Fibroblast of mammary gland (primary cell): ENCODE measurements around the gene UBE2Q2.

ENCODE experiments used
- DNase-seq: peaks from one replicate; pipeline ENCODE4 v3.0.0-alpha.2; 2010; ENCODE audit warnings: low read depth
- H3K4me3 ChIP-seq: 2 replicates; pipeline ENCODE4 v1.5.1; 2011; ENCODE audit warnings: low read depth, mild to moderate bottlenecking, low read length, moderate library complexity; ENCODE audit not compliant: control insufficient read depth
- CTCF ChIP-seq: conservative IDR thresholded peaks from 2 replicates; pipeline ENCODE4 v1.5.1; 2011; ENCODE audit warnings: low read depth, low read length, inconsistent platforms; ENCODE audit not compliant: control insufficient read depth, insufficient read depth

The UBE2Q2 gene

DNA sequence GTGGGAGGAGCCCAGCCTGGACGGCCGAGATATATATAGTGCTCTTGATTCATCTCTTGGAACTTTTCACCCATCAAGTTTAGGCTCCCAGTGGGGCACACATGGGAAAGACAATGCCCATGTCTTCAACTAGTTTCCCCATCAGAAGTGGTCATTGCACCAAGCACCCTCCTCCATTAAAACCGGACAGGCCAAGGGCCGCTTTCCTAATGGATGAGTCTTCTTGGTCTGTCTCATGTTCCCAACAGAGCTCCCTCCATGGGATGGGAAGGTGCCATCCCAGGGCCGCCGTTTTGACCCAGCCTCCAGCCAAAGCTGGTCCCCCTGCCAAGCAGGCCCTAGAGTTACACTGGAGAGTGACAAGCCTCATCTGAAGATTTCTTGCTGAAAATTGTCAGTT lies 34.7 kb upstream of the UBE2Q2 start:
- H3K4me3 ChIP-seq: no peak overlapping the region
- no peak for TF ChIP-seq CTCF
- DNase-seq: no peak

- no peak overlapping the region for H3K4me3 ChIP-seq
- DNase-seq: peak; percentile 49
- peak; percentile 44 for TF ChIP-seq CTCF
These were observed 33.1 kb upstream of the UBE2Q2 start for GRCh38 chr15:75809986-75810750.

GRCh38 chr15:75810874-75811498 lies 32.3 kb upstream of the UBE2Q2 start:
- peak; percentile 7 for DNase-seq
- TF ChIP-seq CTCF: no peak
- no peak overlapping the region for H3K4me3 ChIP-seq

DNA sequence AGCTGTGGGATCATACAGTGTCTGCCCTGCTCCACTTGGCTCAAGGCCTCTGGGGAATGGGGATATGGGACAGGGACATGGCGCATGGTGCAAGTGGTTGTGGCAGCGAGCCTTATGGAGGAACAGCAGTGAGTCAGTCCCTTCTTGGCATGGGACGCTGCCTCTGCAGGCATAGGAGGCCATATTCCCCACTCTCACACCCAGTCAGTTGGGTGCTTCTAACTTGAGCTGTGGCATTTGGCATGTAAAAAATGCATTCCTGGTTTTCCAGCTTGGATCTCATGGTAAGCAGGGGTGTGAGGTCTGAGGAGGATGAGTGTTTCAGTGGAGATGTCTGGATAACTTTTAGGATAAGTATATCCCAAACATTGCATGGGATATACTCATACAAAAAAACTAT lies 31.6 kb upstream of the UBE2Q2 start:
- DNase-seq: peak; percentile 9

GRCh38 chr15:75814794-75815193 lies 28.5 kb upstream of the UBE2Q2 start:
- DNase-seq: no peak
- TF ChIP-seq CTCF: no peak
- no peak overlapping the region for H3K4me3 ChIP-seq

More for the DNA sequence above, 31.6 kb upstream of the UBE2Q2 start:
- no peak overlapping the region for H3K4me3 ChIP-seq
- no peak for TF ChIP-seq CTCF

DNA sequence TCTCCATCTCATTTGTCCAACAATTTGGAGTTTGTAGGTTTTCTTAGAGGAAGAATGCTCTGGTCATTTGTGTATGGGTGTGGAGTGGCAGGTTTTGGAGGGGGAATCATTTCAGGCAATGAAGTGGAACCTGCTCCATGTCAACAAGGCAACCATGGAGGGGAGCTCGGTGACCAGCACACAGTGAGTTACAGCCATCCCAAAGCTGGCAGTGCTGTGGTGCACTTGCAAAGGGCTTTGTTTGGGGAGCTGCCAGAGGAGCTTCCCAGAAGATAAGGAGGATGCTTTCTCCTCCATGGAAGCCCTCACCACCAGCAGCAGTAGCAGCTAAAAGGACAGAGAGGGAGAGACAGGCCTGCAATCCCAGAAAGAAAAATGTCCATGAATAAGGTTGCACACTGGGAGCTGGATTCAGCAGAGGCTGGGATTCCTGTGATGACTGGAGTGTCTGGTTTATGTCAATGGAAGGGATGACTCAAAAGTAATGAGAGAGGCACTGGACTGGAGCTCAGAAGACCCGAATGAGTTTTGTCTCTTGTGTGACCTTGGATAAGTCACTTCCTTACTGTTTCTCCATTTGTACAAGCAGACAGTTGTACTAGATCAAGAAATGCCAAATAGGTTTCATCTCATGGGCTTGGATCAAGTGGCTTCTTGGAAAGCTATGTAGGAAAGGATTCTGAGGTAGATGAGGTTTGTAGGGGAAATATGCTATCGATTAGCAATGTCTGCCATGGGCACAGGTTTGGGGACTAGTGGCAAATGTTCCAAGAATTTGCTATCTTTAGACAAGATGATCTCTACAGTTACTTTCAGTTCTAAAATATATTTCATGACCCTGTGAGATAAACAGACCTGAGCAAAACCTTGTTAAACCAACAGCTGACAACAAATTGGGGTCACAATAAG lies 27.2 kb upstream of the UBE2Q2 start:
- DNase-seq: peak; percentile 63
- H3K4me3 ChIP-seq: no peak overlapping the region
- no peak for TF ChIP-seq CTCF
